ENCODE data around the gene OR6J1.

DNA sequence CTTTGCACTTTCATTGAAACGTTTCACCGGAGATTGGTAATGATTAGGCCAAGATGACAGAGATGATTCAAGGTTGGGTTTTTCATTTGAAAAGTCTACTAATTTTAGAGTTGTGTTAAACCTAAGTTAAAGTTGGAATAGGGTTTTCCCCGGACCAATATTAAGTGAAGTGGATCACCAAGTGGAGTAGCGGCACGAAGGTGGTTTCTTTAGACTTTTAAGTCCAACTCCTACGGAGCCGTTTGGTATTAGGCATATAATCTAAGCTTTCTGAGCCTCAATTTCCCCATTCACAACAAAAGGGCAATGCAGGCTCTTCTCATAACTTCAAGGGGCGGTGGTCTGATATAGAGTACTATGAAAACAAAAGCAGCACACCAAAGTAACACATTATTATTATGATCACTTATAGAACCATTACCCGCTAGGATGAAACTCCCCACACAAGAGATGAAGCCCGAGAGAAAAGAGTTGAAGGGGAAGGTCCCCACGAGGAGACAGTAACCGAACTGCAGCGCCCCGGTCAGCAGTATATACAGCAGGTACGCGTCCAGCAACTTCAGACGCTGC lies 55.5 kb downstream of the OR6J1 start:
- TF ChIP-seq, protein P1, sequence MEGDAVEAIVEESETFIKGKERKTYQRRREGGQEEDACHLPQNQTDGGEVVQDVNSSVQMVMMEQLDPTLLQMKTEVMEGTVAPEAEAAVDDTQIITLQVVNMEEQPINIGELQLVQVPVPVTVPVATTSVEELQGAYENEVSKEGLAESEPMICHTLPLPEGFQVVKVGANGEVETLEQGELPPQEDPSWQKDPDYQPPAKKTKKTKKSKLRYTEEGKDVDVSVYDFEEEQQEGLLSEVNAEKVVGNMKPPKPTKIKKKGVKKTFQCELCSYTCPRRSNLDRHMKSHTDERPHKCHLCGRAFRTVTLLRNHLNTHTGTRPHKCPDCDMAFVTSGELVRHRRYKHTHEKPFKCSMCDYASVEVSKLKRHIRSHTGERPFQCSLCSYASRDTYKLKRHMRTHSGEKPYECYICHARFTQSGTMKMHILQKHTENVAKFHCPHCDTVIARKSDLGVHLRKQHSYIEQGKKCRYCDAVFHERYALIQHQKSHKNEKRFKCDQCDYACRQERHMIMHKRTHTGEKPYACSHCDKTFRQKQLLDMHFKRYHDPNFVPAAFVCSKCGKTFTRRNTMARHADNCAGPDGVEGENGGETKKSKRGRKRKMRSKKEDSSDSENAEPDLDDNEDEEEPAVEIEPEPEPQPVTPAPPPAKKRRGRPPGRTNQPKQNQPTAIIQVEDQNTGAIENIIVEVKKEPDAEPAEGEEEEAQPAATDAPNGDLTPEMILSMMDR (conservative IDR thresholded peaks at IDR 0.05; ENCODE audit: low read depth, low read length): no peak
- no peak for TF ChIP-seq EZH2 (IDR thresholded peaks at IDR 0.05; ENCODE audit: borderline replicate concordance, low read depth, low read length, poor library complexity, severe bottlenecking)

Data from A673 (cell line).